HepG2 (cell line): ENCODE measurements around the gene SPAG7. TPM values are rescaled to one million over a fixed set of nuclear protein-coding genes. Genes with fewer than 3 reads are reported as not detected.
A peak's percentile ranks its signal among the peaks of the same experiment; 100 is the strongest.

Experiments used
- CBX1 ChIP-seq: IDR thresholded peaks from one replicate; pipeline ENCODE4 v1.6.1; 2016; ENCODE audit warnings: antibody characterized with exemption, low read depth
- EP300 ChIP-seq, 3 experiments: sonication (generic) in 1 of 3; formaldehyde crosslinking in 1 of 3; IDR thresholded peaks; 2 replicates each; pipeline versions ENCODE4 v1.5.1 to v1.6.1; 2011 to 2020; ENCODE audit warnings: low read depth in 2 of 3, low read length in 2 of 3, borderline replicate concordance in 1 of 3, improper control_type of control experiment in 1 of 3, mild to moderate bottlenecking in 1 of 3, missing genetic modification reagents in 1 of 3, moderate library complexity in 1 of 3
- FOXA1 ChIP-seq, 2 experiments: fragments of 450-650 bp in 1 of 2; sonication (generic) in 1 of 2; formaldehyde crosslinking in 1 of 2; IDR thresholded peaks; 2 replicates each; pipeline versions ENCODE4 v1.4.0 to v1.6.1; 2016 to 2020; ENCODE audit warnings: missing genetic modification reagents in 1 of 2
- GTF3A ChIP-seq: sonication (generic); formaldehyde crosslinking; conservative IDR thresholded peaks from 2 replicates; pipeline ENCODE4 v1.4.0; 2020; ENCODE audit warnings: mild to moderate bottlenecking, missing genetic modification reagents
- JUND ChIP-seq: sonication (generic); formaldehyde crosslinking; IDR thresholded peaks from 2 replicates; pipeline ENCODE4 v1.8.0; 2022; ENCODE audit warnings: mild to moderate bottlenecking, missing genetic modification reagents
- MAZ ChIP-seq, 2 experiments: sonication (generic) in 1 of 2; formaldehyde crosslinking in 1 of 2; IDR thresholded peaks; 2 replicates each; pipeline versions ENCODE4 v1.5.0 to v1.6.1; 2012 to 2020; ENCODE audit warnings: low read depth in 2 of 2, mild to moderate bottlenecking in 2 of 2, borderline replicate concordance in 1 of 2, improper control_type of control experiment in 1 of 2, low read length in 1 of 2, missing genetic modification reagents in 1 of 2, moderate library complexity in 1 of 2
- PAX8 ChIP-seq: sonication (generic); formaldehyde crosslinking; IDR thresholded peaks from 2 replicates; pipeline ENCODE4 v1.8.0; 2022; ENCODE audit warnings: mild to moderate bottlenecking, missing genetic modification reagents, borderline replicate concordance
- RAD21 ChIP-seq: fragments of 450-650 bp; formaldehyde crosslinking; IDR thresholded peaks from 2 replicates; pipeline ENCODE4 v1.5.0; 2020; ENCODE audit warnings: mild to moderate bottlenecking
- SMC3 ChIP-seq: IDR thresholded peaks from 2 replicates; pipeline ENCODE4 v1.6.1; 2011; ENCODE audit warnings: low read length, improper control_type of control experiment
- SNAPC4 ChIP-seq: sonication (generic); formaldehyde crosslinking; IDR thresholded peaks from 2 replicates; pipeline ENCODE4 v1.4.0; 2020; ENCODE audit warnings: mild to moderate bottlenecking, missing genetic modification reagents
- TRAFD1 ChIP-seq: sonication (generic); formaldehyde crosslinking; IDR thresholded peaks from 2 replicates; pipeline ENCODE4 v1.5.1; 2020; ENCODE audit warnings: missing genetic modification reagents, mild to moderate bottlenecking, borderline replicate concordance
- ZFX ChIP-seq: sonication (generic); formaldehyde crosslinking; IDR thresholded peaks from 2 replicates; pipeline ENCODE4 v1.4.0; 2020; ENCODE audit warnings: mild to moderate bottlenecking, low read depth, missing genetic modification reagents, moderate library complexity
- ZNF34 ChIP-seq: sonication (generic); formaldehyde crosslinking; IDR thresholded peaks from 2 replicates; pipeline ENCODE4 v1.4.0; 2020; ENCODE audit warnings: mild to moderate bottlenecking, missing genetic modification reagents, borderline replicate concordance
- ZNF441 ChIP-seq: sonication (generic); formaldehyde crosslinking; IDR thresholded peaks from 2 replicates; pipeline ENCODE4 v1.7.0; 2021; ENCODE audit warnings: missing genetic modification reagents, borderline replicate concordance
- polyA plus RNA-seq, 8 experiments: library from polyadenylated mRNA; depleted of rRNA in 3 of 8; stranded (reverse) in 7 of 8; unstranded in 1 of 8; fragments of >200 nt; fragmentation: Illumina TruSeq in 4 of 8; extraction: Trizol in 4 of 8; gene quantifications; 2 replicates each; pipeline versions ENCODE4 v1.2.1 to v1.2.3, GENCODE V29; 2011 to 2016; ENCODE audit warnings: low read depth in 4 of 8, missing spikeins in 1 of 8, mixed read lengths in 1 of 8; ENCODE audit not compliant: insufficient read depth in 1 of 8
- total RNA-seq, 5 experiments: library from RNA; depleted of rRNA; stranded (reverse); fragments of >200 nt; fragmentation: Illumina TruSeq; extraction: Trizol; gene quantifications; 2 replicates each; pipeline ENCODE4 v1.2.3, GENCODE V29; 2016; ENCODE audit warnings: low read depth in 1 of 5
- TF ChIP-seq, protein P1 (sequence below): sonication (generic); formaldehyde crosslinking; IDR thresholded peaks from 2 replicates; pipeline ENCODE4 v1.8.1; 2022; ENCODE audit warnings: mild to moderate bottlenecking, missing genetic modification reagents
- TF ChIP-seq, protein P2 (sequence below): sonication (generic); formaldehyde crosslinking; IDR thresholded peaks from 2 replicates; pipeline ENCODE4 v1.9.0; 2021; ENCODE audit warnings: missing genetic modification reagents, borderline replicate concordance

The SPAG7 gene
- total and polyA plus RNA-seq, 2 of the 13 experiments (the other 11 are each of a cell fraction or from before 2014, with no cell fraction given): 51.0 to 59.0 TPM

DNA sequence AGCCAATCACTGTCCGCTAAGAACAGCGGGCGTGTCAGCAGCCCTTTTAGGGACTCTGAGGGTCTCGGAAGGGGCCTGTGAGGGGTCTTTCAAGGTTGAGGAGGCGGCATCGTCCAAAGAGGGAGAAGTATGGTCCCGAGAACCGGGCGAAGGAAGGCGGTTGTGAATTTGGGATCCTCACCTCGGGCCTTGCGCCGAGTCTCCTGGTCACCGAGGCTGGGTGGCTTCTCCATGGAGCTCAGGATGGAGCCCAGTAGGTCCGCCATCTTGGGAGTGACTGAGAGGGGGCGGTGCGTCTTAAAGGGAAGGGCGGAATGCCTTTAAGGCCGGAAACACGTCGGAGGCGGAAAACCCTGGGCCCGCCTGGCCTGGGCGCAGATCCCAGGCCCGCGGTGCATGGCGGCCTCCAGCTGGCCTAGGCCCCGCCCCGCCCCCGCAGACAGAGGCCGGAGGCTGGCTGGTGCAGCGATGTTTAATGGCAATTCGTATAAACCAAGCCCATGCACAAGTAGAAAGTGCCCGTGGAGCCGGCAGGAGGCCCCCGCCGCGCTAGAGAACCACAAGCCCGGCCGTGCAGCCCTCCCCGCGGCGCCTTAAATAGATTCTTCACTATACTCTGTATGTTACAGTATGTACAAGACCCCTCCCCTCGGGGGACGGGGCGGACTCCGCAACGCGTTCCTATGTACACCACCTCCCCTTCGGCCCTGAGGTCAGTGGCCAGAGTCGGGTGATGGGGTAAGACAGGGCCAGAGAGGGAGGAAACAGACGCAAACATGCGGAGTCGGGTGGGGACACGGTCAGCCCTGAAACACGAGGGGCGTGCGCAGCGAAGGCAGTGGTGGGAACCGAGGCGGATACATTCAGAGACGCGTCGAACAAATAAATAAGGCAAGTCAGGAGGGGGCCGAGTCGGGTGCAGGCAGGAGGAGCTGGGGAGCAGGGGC lies at the start of gene SPAG7 (continued):
- TF ChIP-seq TRAFD1 (CRISPR knock-in tag): no peak
- peak in 1 of 2 experiments; percentile 3; a peak in 1 of 4 replicates for TF ChIP-seq EP300 (IDR thresholded peaks at IDR 0.05; ENCODE audit: low read depth in 2 of 2, low read length in 2 of 2)
- TF ChIP-seq EP300 (CRISPR knock-in tag; IDR thresholded peaks at IDR 0.05; ENCODE audit: borderline replicate concordance): 0 out of 2 replicates have a peak, but pooled peaks have one; percentile 13
- TF ChIP-seq RAD21 (CRISPR knock-in tag): peak; percentile 77
- no peak for TF ChIP-seq SMC3
- TF ChIP-seq MAZ (IDR thresholded peaks at IDR 0.05; ENCODE audit: borderline replicate concordance, low read depth, low read length): 0 out of 2 replicates have a peak, but pooled peaks have one; percentile 61
- peak; percentile 26; the same call in 1 of the 2 replicates for TF ChIP-seq MAZ (CRISPR knock-in tag; IDR thresholded peaks at IDR 0.05; ENCODE audit: low read depth)
- TF ChIP-seq ZFX (CRISPR knock-in tag): peak; percentile 97
- peak; percentile 13 for TF ChIP-seq CBX1
- TF ChIP-seq ZNF34 (CRISPR knock-in tag): 0 out of 2 replicates have a peak, but pooled peaks have one; percentile 27
- TF ChIP-seq, protein P1, sequence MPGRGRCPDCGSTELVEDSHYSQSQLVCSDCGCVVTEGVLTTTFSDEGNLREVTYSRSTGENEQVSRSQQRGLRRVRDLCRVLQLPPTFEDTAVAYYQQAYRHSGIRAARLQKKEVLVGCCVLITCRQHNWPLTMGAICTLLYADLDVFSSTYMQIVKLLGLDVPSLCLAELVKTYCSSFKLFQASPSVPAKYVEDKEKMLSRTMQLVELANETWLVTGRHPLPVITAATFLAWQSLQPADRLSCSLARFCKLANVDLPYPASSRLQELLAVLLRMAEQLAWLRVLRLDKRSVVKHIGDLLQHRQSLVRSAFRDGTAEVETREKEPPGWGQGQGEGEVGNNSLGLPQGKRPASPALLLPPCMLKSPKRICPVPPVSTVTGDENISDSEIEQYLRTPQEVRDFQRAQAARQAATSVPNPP (CRISPR knock-in tag): peak; percentile 68; the same call in 1 of the 2 replicates
- TF ChIP-seq SNAPC4 (CRISPR knock-in tag): no peak
- TF ChIP-seq FOXA1 (IDR thresholded peaks at IDR 0.05): no peak
- TF ChIP-seq FOXA1 (CRISPR knock-in tag; IDR thresholded peaks at IDR 0.05): peak; percentile 73
- TF ChIP-seq GTF3A (CRISPR knock-in tag): no peak
- peak; percentile 59; the same call in 1 of the 2 replicates for TF ChIP-seq JUND (CRISPR knock-in tag)
- no peak for TF ChIP-seq PAX8 (CRISPR knock-in tag)
- TF ChIP-seq, protein P2, sequence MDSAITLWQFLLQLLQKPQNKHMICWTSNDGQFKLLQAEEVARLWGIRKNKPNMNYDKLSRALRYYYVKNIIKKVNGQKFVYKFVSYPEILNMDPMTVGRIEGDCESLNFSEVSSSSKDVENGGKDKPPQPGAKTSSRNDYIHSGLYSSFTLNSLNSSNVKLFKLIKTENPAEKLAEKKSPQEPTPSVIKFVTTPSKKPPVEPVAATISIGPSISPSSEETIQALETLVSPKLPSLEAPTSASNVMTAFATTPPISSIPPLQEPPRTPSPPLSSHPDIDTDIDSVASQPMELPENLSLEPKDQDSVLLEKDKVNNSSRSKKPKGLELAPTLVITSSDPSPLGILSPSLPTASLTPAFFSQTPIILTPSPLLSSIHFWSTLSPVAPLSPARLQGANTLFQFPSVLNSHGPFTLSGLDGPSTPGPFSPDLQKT: peak; percentile 25; the same call in 1 of the 2 replicates
- TF ChIP-seq ZNF441 (CRISPR knock-in tag): 0 out of 2 replicates have a peak, but pooled peaks have one; percentile 63
